COLO668 (cell line): ENCODE measurements around the gene HNRNPUL1.
"Not testable (repeated sequence)": the region's sequence is repeated elsewhere in the genome, so short reads cannot be mapped to it uniquely, and the experiment has no call there.

Experiments
- DNase-seq: peaks from one replicate; lab custom pipeline; 2025; ENCODE audit not compliant: unreplicated experiment; lab: John Stamatoyannopoulos, UW

Gene HNRNPUL1

DNA sequence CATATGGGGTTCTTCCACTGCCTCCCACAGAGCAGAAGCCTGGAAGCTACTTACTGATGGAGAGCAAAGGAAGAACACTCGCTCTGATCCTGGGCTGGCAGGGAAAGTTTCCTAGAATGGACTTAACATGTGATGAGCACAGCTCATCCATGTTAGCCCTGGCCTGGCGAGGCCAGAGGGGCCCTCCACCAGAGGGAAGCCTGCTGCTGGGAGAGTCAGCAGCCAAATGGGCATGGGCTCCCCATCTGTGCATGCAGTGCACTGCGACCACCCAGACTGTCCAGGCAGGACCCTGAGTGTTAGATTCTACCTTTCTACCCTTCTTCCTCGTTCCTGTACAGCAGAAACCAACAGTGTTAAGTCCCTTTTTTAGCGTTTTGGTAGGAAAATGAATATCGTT, 8.9 kb downstream of the HNRNPUL1 start:
- DNase-seq, result no peak

DNA sequence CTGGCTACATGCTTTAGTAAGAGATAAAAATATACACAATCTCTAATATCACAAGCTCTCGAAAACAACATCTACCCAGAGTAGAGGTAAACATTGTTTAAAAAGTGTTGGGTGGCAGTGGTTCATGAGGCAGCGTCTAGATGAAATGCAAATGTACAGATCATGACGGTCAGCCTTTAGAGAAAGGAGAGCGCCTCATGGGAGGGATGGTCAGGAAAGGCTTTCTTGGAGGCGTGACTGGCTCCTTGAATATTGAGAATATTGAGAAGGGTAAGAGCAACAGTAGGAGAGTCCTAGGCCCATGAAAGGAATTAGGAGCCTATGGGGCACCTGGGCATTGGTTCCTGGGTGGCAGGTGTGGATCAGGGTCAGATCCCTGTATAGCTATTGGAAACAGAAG, 10.6 kb downstream of the HNRNPUL1 start:
- no peak for DNase-seq

DNA sequence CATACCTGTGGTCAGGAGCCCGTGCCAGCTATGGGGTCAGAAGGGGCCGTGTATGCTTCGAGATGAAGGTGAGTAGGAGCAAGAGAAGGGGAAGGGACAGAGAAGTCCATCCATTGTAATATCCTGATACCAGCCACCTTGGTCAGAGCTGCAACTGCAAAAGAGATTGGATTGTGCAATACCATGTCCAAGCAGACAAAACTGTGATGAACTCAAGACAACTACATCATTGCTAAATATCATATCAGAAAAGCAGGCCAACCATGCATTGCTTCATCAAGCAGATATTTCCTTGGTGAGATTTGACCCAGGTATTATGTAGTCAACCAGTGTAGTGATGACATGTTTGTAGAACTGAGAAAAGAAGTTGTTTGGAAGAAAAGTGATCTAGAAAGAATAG, 12.1 kb downstream of the HNRNPUL1 start:
- no peak for DNase-seq

DNA sequence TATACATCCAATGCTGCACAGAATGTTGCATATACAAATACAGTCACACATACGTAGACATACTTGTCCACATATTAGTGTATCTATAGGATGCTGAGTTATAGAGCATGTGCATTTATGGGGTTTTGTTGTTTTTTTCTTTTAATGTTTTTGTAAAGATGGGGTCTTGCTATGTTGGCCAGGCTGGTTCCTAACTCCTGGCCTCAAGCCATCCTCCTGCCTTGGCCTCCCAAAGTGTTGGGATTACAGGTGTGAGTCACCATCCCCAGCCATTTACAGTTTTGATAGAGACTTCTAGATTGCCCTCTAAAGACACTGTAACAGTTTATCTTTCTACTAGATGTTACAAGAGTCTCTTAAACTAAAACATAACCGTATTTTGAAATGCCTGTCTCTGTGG, 14.3 kb downstream of the HNRNPUL1 start:
- DNase-seq, result no peak

DNA sequence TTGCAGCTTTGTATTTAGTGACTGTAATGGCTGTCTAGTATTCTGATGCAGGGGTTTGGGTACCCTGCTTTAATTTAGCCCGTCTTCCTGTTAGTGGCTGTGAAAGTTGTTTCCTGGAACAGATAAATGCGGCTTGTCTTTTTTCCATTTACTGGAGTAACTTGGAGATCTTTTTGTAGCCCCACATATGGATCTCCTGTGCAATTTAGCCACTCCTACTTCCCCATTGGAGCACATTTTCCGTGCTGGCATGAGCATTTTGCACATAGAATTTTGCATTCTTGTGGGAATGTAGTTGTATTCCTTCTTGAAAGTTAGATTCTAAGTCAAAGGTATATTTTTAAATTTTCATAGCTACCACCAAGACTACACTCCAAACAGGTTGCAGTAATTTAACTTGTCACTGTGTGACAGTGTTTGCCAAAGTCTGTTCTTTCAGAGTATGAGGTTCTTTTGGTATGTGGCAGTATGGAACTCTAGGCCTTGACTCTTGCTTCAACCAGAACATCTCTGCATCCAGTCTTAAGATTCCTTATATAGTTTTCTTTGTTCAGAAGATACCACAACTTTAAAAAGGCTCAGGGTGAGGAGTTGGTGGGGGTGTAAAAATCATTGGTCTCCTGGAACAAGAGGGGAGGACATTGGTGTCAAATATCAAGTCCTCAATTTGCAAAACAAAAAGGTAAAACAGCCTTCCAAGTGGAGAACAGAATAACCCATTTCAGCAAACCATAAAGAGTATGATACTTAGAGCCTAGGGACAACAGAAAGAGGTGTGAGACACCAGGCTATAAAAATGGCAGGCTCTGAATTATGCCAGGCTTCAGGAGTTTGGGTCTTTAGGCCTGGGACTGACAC, 24.7 kb downstream of the HNRNPUL1 start:
- no peak for DNase-seq

DNA sequence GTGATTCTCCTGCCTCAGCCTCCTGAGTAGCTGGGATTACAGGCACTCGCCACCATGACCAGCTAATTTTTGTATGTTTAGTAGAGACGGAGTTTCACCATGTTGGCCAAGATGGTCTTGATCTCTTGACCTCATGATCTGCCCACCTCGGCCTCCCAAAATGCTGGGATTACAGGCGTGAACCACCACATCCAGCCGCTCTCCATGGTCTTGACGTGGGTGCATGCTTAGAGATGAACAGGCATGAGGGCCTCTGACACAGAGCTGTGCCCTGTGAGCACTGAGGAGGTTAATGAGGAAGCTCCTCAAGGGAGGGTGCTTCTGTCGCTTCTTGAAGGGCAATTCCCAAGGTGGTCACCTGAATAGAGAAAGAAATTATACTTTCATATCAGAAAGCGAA, 25.6 kb downstream of the HNRNPUL1 start:
- DNase-seq, result not testable (repeated sequence)

DNA sequence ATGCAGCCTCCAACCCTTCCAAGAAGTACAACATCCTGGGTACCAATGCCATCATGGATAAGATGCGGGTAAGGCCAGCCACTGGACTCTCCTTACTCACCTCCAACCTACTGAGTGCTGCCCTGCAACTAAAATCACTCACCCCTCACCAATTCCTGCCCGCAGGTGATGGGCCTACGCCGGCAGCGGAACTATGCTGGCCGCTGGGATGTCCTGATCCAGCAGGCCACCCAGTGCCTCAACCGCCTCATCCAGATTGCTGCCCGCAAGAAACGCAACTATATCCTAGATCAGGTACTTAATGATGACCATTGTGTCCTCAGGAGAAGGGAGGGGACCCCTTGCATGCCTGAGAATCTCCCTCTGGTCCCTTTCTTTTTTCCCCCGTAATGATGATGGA, 30.2 kb downstream of the HNRNPUL1 start:
- no peak for DNase-seq

DNA sequence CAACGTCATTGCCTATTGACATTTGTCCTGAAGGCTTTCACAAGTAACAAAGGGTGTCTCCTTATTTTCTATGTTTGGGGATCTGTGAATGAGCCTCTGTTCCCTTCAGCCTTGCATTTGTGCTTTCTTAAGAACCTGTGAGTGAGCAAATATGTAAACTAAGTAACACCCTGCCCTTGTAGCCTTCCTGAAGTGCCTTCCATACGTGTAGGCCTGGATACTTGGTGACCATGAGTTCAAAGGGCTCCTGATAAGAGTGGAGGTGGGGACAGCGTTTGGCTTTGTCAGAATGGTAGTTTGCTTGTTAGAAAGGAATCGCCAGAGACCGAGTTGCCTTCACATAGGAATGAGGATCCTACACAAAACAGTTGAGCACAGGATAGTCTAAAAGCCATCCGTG, 31.3 kb downstream of the HNRNPUL1 start:
- no peak for DNase-seq

DNA sequence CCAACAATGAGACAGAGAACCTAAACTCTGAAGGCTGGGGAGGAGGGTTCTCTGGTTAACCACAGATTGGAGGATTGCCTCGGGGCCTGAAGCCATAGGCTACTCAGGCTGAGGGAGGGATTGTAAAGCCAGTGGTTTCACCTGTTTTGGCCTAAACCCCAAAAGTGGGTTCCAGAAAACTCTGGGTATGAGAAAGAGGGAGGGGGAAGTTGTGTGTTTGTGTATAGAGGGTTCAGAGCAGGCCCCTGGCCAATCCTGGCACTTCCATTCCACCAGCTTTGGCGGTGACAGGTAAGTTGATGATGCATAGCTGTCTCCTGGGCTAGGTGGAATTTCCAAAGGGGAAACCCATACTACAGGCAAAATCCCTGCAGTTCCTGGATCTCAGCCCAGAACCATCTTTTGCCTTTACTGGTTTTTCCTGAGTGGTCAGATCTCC, 32.3 kb downstream of the HNRNPUL1 start:
- no peak for DNase-seq

DNA sequence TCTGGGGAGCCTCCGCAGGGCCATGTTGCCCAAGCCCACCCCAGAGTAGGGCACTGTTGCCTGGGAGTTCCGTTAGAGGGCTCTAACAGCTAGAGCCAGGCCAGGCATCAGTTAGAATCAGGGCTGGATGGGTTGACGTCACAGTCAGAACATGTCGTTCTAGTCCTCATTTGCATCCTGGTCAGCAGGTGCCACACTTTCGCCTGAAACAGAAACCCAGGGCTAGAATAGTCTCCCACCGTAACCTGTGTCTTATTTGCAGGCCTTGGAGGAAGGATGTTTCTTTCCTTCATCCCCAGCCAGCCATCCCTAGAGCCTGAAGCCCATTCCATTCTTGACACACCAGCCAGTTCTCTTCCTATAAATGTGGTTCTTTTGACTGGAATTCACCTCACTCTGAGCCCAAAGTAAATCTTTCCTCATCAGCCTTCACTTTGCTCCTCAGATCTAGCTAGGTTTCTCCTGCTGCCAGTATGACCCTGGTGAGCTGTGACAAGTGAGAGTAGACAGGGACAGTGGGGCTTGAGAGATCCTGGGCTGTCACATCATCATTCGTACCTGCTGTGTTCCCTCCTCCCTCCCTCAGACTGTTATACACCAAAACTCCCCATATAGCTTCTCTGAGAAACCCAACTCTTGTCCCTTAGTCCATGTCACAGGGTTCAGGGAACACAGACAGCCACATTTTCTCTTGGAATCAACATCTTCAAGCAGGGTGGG, 33.6 kb downstream of the HNRNPUL1 start:
- DNase-seq, result no peak

DNA sequence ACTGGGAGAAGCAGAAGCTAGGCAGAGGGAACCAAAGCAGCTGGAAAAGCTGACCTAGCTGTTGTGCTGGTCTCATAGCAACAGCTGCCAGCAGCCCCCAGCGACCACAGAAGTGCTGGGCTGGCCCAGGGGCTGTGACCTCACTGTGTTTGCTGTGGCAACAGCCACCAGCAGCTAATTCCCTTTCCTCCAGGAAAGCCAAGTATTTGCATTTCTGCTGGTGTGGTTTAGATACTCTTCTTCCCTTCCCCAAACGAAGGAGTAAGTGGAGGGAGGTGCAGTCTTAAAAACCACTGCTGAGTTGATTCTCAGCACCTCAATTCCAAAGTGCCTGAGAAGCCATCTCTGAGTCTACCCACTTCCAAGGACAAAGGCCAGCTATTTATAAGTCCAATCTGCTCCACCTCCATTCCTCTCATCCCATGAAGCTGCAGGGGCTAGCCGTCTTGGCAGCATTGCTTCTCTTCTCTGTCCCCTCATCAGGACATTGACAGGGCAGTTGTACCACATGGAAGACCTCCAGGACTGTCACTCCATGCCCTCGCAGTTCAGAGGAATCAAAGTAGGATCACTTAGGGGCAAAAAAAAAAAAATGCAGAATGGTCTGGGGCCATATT, 34.3 kb downstream of the HNRNPUL1 start:
- DNase-seq, result peak; percentile 44

DNA sequence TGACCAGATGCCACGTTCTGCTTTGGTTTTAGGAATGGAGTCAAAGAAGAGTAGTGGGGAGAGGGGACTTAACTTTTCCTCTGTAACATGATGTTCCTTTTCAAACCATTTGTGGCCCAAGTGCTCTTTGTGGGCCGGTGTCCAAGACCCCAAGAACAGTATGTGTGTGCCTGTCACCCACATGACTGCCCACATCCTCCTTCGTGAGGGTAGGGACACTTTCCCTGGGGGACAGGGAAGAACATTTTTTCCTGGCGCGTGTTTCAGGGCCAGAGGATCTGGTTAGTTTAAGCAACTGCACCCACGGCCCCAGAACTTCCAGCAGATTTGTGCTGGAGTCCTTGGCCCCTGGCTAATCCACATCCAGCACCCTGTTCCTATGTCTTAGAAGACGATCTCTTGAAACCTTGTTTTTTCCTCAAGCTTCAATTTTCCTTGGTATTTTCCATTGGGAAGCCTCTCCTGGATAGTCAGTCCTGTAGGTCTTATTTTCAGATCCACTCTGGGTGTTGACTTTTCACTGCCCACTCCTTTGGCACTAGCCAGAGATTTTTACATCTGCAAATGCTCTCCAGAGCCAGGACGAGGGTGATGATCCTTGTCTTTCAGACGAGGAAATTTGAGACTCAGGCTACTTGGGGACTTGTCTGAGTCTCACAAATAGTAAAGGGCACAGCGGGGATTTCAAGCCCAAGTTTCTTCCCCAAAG, 35.0 kb downstream of the HNRNPUL1 start:
- DNase-seq, result no peak

DNA sequence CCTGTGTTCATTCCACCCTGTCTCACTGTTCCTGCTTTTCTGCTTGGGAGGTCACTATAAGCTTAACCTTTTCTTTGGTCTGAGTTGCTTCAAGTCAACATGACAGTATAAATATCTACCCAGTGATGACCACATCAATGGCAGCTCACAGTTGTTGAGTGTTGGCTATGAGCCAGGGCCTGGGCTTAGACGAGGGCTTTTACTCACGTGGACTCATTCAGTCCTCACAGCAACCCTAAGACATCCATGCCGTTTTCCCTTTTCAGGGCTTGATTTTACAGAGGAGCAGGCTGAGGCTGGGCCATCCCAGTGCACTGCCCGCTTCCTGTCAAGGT, 35.5 kb downstream of the HNRNPUL1 start:
- peak; percentile 21 for DNase-seq

DNA sequence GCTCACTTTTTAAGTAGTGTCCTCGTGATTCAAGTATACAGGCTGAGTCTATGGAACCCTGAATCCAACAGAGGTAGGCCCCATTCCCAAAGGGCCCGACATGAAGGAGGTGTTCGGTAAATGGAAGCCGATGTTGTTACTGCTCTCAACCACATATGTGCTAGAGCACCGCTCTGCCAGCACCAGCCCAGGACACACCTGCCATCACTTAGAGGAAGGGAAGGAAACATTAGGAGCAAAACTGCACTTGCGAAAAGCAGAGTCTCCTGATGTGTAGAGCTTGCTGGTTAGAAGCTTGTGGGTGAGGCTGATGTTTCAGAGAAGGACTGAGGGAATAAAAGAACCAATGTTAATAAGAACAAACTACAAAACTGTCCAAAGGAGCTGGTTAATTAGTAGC, 36.4 kb downstream of the HNRNPUL1 start:
- no peak for DNase-seq

DNA sequence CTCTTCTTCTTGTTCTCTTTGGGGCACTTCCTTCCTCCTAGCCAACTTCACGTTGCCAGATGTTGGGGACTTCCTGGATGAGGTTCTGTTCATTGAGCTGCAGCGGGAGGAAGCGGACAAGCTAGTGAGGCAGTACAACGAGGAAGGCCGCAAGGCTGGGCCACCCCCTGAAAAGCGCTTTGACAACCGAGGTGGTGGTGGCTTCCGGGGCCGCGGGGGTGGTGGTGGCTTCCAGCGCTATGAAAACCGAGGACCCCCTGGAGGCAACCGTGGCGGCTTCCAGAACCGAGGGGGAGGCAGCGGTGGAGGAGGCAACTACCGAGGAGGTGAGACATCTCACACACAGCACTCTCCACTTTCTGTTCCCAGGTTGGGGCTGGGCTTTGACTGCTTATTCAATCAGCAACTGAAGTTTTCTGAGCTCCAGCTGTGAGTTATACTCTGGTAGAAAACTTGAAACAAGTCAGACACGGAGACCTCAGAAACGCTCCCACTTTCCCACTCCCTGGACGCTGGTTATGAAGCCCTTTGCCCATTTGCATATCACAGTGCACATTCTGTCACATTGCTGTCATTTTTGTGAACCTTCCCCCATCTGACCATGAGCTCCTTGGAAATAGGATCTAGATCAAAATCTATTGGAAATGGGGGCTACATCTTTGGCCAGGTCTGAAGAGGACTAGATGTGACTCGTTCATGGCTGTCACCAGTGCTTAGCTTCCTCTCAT, 38.6 kb downstream of the HNRNPUL1 start:
- no peak for DNase-seq

DNA sequence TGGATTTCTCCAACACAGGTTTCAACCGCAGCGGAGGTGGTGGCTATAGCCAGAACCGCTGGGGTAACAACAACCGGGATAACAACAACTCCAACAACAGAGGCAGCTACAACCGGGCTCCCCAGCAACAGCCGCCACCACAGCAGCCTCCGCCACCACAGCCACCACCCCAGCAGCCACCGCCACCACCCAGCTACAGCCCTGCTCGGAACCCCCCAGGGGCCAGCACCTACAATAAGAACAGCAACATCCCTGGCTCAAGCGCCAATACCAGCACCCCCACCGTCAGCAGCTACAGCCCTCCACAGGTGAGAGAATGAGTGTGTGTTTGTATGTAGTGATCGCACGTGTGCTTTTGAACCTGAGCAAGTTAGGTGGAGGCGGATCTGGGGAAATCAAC, 39.8 kb downstream of the HNRNPUL1 start:
- no peak for DNase-seq

DNA sequence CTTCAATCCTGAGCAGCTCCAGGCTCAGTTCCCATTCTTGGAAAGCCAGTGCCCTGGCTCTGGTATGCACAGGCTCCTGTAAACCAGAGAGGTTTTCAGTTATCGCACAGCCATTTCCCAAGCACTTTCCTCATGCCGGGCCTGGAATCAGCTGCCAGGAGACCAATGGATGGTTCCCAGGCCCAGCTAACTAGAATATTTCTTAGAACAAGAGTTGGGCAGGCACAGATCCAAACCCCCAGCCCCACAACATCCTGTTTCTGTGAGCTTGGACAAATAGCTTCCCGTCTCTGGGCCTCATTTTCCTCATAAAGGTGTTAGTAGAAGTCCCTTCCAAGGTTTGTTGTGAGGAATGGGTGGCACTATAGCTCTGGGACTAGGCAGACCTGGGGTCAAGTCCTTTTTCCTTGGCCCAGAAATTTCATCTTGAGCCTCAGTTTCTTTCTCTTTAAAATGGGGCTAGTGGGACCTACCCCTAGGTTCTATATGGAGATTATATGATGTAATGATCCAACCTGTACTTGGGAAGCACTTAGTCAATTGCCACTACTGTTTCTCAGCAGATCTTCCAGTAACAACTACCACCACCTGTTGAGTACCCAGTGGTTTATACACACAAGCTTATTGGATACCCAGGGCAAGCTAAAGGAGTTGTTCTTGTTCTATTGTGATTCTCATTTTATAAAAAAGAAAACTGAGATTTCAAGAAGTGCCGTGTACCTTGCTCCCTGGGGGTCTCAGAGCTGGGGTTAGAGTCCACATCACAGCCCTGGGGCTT, 40.7 kb downstream of the HNRNPUL1 start:
- DNase-seq, result no peak

DNA sequence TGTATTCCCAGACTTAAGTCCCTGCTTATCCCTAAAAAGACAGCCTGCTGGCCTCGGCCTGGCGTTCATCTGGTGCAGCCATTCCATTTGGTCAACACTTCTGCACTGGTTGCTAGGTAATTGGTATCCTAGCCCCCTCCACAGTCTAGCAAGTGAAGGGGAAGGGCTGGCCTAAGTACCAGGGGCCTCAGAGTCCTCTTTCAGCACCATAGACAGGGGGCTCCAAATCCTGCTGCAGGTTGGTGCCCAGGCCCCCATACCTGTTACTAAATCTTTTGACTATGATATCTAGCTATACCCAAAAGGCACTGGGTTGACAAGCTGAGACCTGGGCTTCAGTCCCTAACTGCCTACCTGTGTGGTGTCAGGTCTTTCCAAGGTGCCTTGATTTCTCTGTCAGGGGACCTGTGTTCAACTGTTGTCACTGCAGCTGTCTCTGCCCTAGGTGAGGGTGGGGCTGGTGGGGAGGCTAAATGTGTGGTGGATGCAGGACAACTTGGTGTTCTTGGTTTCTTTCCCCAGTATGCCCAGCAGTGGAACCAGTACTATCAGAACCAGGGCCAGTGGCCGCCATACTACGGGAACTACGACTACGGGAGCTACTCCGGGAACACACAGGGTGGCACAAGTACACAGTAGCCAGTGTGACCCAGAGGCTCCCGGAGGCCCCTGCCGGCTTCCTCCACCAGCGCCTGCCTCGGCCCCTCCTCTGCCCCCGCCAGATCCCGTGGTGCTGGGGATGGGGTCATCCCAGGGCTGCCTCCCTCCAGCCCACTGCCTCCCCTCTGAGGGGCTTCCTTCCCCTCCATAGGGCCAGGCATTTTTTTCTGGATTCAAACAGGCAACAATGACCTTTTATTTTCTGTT, 42.0 kb downstream of the HNRNPUL1 start:
- DNase-seq, result no peak
